HEK293 (cell line): ENCODE data around the gene NTSR1.

ENCODE experiments used
- EGR2 ChIP-seq: fragments of 450-650 bp; formaldehyde crosslinking; IDR thresholded peaks from 2 replicates; pipeline ENCODE4 v1.5.1; 2016; ENCODE audit warnings: low read depth, missing biosample characterization, missing genetic modification characterization
- GFI1B ChIP-seq: fragments of 450-650 bp; formaldehyde crosslinking; IDR thresholded peaks from 2 replicates; pipeline ENCODE4 v1.5.1; 2016; ENCODE audit warnings: missing biosample characterization, missing genetic modification characterization
- IKZF3 ChIP-seq: fragments of 450-650 bp; IDR thresholded peaks from 2 replicates; pipeline ENCODE4 v1.5.0; 2018; ENCODE audit warnings: missing biosample characterization, mild to moderate bottlenecking, missing genetic modification characterization, moderate library complexity
- MYNN ChIP-seq: fragments of 450-650 bp; formaldehyde crosslinking; IDR thresholded peaks from 2 replicates; pipeline ENCODE4 v1.5.1; 2016; ENCODE audit warnings: missing biosample characterization, missing genetic modification characterization, borderline replicate concordance
- SCRT2 ChIP-seq: fragments of 450-650 bp; formaldehyde crosslinking; IDR thresholded peaks from 2 replicates; pipeline ENCODE4 v1.5.1; 2016; ENCODE audit warnings: missing biosample characterization, missing genetic modification characterization
- SP7 ChIP-seq: fragments of 450-650 bp; formaldehyde crosslinking; IDR thresholded peaks from 2 replicates; pipeline ENCODE4 v1.5.1; 2016; ENCODE audit warnings: missing biosample characterization, missing genetic modification characterization
- TRIM28 ChIP-seq: IDR thresholded peaks from 2 replicates; pipeline ENCODE4 v1.6.1; 2011; ENCODE audit warnings: low read length, control low read depth, borderline replicate concordance
- YY1 ChIP-seq: fragments of 450-650 bp; formaldehyde crosslinking; IDR thresholded peaks from 2 replicates; pipeline ENCODE4 v1.5.1; 2018; ENCODE audit warnings: missing biosample characterization, missing genetic modification characterization
- ZBTB48 ChIP-seq: fragments of 450-650 bp; formaldehyde crosslinking; IDR thresholded peaks from 2 replicates; pipeline ENCODE4 v1.5.1; 2016; ENCODE audit warnings: missing biosample characterization, missing genetic modification characterization
- ZNF133 ChIP-seq: fragments of 450-650 bp; formaldehyde crosslinking; IDR thresholded peaks from 2 replicates; pipeline ENCODE4 v1.5.1; 2016; ENCODE audit warnings: missing biosample characterization, missing genetic modification characterization
- ZNF175 ChIP-seq: fragments of 450-650 bp; formaldehyde crosslinking; IDR thresholded peaks from 2 replicates; pipeline ENCODE4 v1.5.1; 2016; ENCODE audit warnings: missing biosample characterization, missing genetic modification characterization
- ZNF2 ChIP-seq: fragments of 450-650 bp; formaldehyde crosslinking; IDR thresholded peaks from 2 replicates; pipeline ENCODE4 v1.5.1; 2016; ENCODE audit warnings: missing biosample characterization, missing genetic modification characterization
- ZNF335 ChIP-seq: fragments of 450-650 bp; formaldehyde crosslinking; conservative IDR thresholded peaks from 2 replicates; pipeline ENCODE4 v1.5.1; 2016; ENCODE audit warnings: missing biosample characterization, missing genetic modification characterization
- ZNF350 ChIP-seq: fragments of 450-650 bp; formaldehyde crosslinking; IDR thresholded peaks from 2 replicates; pipeline ENCODE4 v1.5.0; 2017; ENCODE audit warnings: missing biosample characterization, mild to moderate bottlenecking, missing genetic modification characterization
- ZNF37A ChIP-seq: fragments of 450-650 bp; IDR thresholded peaks from 2 replicates; pipeline ENCODE4 v1.5.1; 2018; ENCODE audit warnings: missing biosample characterization, missing genetic modification characterization
- ZNF544 ChIP-seq: fragments of 450-650 bp; formaldehyde crosslinking; IDR thresholded peaks from 2 replicates; pipeline ENCODE4 v1.5.0; 2017; ENCODE audit warnings: missing biosample characterization, missing genetic modification characterization
- ZNF561 ChIP-seq: fragments of 450-650 bp; IDR thresholded peaks from 2 replicates; pipeline ENCODE4 v1.5.1; 2018; ENCODE audit warnings: missing biosample characterization, missing genetic modification characterization, borderline replicate concordance
- ZNF621 ChIP-seq: fragments of 450-650 bp; formaldehyde crosslinking; IDR thresholded peaks from 2 replicates; pipeline ENCODE4 v1.5.1; 2017; ENCODE audit warnings: missing biosample characterization, missing genetic modification characterization
- ZNF660 ChIP-seq: fragments of 450-650 bp; IDR thresholded peaks from 2 replicates; pipeline ENCODE4 v1.5.1; 2018; ENCODE audit warnings: missing biosample characterization, mild to moderate bottlenecking, missing genetic modification characterization
- ZNF76 ChIP-seq: fragments of 450-650 bp; formaldehyde crosslinking; IDR thresholded peaks from 2 replicates; pipeline ENCODE4; 2016; ENCODE audit warnings: low read depth, missing biosample characterization, missing genetic modification characterization, borderline replicate concordance
- ZSCAN16 ChIP-seq: fragments of 450-650 bp; formaldehyde crosslinking; IDR thresholded peaks from 2 replicates; pipeline ENCODE4 v1.5.1; 2016; ENCODE audit warnings: missing biosample characterization, missing genetic modification characterization
- TF ChIP-seq, protein P1 (sequence below): fragments of 450-650 bp; formaldehyde crosslinking; IDR thresholded peaks from 2 replicates; pipeline ENCODE4 v1.5.1; 2016; ENCODE audit warnings: missing biosample characterization, missing genetic modification characterization
- TF ChIP-seq, protein P2 (sequence below): fragments of 450-650 bp; formaldehyde crosslinking; IDR thresholded peaks from 2 replicates; pipeline ENCODE4 v1.5.1; 2016; ENCODE audit warnings: missing biosample characterization, missing genetic modification characterization
- TF ChIP-seq, protein P3 (sequence below): fragments of 450-650 bp; formaldehyde crosslinking; conservative IDR thresholded peaks from 2 replicates; pipeline ENCODE4 v1.5.1; 2016; ENCODE audit warnings: low read depth, missing biosample characterization, missing genetic modification characterization
- TF ChIP-seq, protein P4 (sequence below): fragments of 450-650 bp; formaldehyde crosslinking; IDR thresholded peaks from 2 replicates; pipeline ENCODE4 v1.5.1; 2016; ENCODE audit warnings: missing biosample characterization, missing genetic modification characterization
- TF ChIP-seq, protein P5 (sequence below): fragments of 450-650 bp; formaldehyde crosslinking; conservative IDR thresholded peaks from 2 replicates; pipeline ENCODE4 v1.5.1; 2016; ENCODE audit warnings: low read depth, missing biosample characterization, missing genetic modification characterization

NTSR1 gene

DNA sequence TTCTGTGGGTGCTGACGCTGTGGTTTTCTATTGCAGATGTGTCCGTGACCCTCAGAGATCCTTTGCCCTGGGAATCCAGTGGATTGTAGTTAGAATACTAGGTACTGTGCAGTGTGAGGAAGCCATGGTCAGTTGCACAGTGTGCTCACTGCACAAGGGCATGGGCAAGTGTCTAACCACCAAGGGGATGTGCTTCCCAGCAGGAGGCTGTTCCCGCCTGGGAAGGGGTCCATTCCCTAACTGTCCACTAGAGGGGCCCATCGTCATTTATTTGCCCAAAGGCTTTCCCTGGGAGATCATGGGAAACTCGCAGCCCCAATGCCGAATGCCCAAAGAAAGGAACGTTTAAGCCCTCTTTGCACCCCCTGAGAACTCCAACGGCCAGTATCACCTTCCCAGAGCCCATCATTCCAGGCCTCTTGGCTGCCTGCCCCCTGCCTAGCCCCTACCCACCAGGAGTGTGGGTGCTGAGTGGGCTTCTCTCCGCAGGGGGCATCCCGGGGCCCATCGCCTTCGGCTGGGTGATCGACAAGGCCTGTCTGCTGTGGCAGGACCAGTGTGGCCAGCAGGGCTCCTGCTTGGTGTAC is 40.1 kb upstream of the NTSR1 start (continued):
- TF ChIP-seq, protein P1, sequence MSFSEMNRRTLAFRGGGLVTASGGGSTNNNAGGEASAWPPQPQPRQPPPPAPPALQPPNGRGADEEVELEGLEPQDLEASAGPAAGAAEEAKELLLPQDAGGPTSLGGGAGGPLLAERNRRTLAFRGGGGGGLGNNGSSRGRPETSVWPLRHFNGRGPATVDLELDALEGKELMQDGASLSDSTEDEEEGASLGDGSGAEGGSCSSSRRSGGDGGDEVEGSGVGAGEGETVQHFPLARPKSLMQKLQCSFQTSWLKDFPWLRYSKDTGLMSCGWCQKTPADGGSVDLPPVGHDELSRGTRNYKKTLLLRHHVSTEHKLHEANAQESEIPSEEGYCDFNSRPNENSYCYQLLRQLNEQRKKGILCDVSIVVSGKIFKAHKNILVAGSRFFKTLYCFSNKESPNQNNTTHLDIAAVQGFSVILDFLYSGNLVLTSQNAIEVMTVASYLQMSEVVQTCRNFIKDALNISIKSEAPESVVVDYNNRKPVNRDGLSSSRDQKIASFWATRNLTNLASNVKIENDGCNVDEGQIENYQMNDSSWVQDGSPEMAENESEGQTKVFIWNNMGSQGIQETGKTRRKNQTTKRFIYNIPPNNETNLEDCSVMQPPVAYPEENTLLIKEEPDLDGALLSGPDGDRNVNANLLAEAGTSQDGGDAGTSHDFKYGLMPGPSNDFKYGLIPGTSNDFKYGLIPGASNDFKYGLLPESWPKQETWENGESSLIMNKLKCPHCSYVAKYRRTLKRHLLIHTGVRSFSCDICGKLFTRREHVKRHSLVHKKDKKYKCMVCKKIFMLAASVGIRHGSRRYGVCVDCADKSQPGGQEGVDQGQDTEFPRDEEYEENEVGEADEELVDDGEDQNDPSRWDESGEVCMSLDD (tag by site-specific recombination): no peak; the same call in 1 of the 2 replicates
- no peak for TF ChIP-seq ZNF37A (tag by site-specific recombination)
- no peak for TF ChIP-seq ZNF76 (tag by site-specific recombination)
- no peak for TF ChIP-seq ZNF175 (tag by site-specific recombination)
- TF ChIP-seq TRIM28: no peak
- TF ChIP-seq ZNF660 (tag by site-specific recombination): no peak
- no peak for TF ChIP-seq YY1 (tag by site-specific recombination)
- TF ChIP-seq ZNF335 (tag by site-specific recombination): no peak
- TF ChIP-seq ZBTB48: peak; percentile 55; the same call in 1 of the 2 replicates
- TF ChIP-seq ZNF544: no peak
- no peak for TF ChIP-seq ZNF621 (tag by site-specific recombination)
- TF ChIP-seq, protein P2, sequence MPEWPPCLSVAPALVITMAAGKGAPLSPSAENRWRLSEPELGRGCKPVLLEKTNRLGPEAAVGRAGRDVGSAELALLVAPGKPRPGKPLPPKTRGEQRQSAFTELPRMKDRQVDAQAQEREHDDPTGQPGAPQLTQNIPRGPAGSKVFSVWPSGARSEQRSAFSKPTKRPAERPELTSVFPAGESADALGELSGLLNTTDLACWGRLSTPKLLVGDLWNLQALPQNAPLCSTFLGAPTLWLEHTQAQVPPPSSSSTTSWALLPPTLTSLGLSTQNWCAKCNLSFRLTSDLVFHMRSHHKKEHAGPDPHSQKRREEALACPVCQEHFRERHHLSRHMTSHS (tag by site-specific recombination): no peak
- no peak for TF ChIP-seq ZSCAN16 (tag by site-specific recombination)
- TF ChIP-seq EGR2 (tag by site-specific recombination): no peak
- TF ChIP-seq, protein P3, sequence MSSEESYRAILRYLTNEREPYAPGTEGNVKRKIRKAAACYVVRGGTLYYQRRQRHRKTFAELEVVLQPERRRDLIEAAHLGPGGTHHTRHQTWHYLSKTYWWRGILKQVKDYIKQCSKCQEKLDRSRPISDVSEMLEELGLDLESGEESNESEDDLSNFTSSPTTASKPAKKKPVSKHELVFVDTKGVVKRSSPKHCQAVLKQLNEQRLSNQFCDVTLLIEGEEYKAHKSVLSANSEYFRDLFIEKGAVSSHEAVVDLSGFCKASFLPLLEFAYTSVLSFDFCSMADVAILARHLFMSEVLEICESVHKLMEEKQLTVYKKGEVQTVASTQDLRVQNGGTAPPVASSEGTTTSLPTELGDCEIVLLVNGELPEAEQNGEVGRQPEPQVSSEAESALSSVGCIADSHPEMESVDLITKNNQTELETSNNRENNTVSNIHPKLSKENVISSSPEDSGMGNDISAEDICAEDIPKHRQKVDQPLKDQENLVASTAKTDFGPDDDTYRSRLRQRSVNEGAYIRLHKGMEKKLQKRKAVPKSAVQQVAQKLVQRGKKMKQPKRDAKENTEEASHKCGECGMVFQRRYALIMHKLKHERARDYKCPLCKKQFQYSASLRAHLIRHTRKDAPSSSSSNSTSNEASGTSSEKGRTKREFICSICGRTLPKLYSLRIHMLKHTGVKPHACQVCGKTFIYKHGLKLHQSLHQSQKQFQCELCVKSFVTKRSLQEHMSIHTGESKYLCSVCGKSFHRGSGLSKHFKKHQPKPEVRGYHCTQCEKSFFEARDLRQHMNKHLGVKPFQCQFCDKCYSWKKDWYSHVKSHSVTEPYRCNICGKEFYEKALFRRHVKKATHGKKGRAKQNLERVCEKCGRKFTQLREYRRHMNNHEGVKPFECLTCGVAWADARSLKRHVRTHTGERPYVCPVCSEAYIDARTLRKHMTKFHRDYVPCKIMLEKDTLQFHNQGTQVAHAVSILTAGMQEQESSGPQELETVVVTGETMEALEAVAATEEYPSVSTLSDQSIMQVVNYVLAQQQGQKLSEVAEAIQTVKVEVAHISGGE (tag by site-specific recombination): no peak
- TF ChIP-seq ZNF350: no peak
- TF ChIP-seq ZNF2 (tag by site-specific recombination): no peak
- peak; percentile 87; the same call in 1 of the 2 replicates for TF ChIP-seq ZNF561 (tag by site-specific recombination)
- TF ChIP-seq SP7 (tag by site-specific recombination): peak; percentile 60
- peak; percentile 76 for TF ChIP-seq IKZF3 (tag by site-specific recombination)
- TF ChIP-seq MYNN (tag by site-specific recombination): no peak
- TF ChIP-seq, protein P4, sequence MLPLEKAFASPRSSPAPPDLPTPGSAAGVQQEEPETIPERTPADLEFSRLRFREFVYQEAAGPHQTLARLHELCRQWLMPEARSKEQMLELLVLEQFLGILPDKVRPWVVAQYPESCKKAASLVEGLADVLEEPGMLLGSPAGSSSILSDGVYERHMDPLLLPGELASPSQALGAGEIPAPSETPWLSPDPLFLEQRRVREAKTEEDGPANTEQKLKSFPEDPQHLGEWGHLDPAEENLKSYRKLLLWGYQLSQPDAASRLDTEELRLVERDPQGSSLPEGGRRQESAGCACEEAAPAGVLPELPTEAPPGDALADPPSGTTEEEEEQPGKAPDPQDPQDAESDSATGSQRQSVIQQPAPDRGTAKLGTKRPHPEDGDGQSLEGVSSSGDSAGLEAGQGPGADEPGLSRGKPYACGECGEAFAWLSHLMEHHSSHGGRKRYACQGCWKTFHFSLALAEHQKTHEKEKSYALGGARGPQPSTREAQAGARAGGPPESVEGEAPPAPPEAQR (tag by site-specific recombination): no peak
- no peak for TF ChIP-seq SCRT2 (tag by site-specific recombination)
- TF ChIP-seq, protein P5, sequence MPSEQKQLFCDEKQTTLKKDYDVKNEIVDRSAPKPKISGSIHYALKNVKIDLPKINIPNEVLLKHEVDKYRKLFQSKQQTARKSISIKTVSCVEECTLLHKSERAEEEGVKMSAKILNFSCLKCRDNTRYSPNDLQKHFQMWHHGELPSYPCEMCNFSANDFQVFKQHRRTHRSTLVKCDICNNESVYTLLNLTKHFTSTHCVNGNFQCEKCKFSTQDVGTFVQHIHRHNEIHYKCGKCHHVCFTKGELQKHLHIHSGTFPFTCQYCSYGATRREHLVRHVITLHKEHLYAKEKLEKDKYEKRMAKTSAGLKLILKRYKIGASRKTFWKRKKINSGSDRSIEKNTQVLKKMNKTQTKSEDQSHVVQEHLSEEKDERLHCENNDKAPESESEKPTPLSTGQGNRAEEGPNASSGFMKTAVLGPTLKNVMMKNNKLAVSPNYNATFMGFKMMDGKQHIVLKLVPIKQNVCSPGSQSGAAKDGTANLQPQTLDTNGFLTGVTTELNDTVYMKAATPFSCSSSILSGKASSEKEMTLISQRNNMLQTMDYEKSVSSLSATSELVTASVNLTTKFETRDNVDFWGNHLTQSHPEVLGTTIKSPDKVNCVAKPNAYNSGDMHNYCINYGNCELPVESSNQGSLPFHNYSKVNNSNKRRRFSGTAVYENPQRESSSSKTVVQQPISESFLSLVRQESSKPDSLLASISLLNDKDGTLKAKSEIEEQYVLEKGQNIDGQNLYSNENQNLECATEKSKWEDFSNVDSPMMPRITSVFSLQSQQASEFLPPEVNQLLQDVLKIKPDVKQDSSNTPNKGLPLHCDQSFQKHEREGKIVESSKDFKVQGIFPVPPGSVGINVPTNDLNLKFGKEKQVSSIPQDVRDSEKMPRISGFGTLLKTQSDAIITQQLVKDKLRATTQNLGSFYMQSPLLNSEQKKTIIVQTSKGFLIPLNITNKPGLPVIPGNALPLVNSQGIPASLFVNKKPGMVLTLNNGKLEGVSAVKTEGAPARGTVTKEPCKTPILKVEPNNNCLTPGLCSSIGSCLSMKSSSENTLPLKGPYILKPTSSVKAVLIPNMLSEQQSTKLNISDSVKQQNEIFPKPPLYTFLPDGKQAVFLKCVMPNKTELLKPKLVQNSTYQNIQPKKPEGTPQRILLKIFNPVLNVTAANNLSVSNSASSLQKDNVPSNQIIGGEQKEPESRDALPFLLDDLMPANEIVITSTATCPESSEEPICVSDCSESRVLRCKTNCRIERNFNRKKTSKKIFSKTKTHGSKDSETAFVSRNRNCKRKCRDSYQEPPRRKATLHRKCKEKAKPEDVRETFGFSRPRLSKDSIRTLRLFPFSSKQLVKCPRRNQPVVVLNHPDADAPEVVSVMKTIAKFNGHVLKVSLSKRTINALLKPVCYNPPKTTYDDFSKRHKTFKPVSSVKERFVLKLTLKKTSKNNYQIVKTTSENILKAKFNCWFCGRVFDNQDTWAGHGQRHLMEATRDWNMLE (tag by site-specific recombination): no peak
- no peak for TF ChIP-seq ZNF133 (tag by site-specific recombination)
- no peak for TF ChIP-seq GFI1B (tag by site-specific recombination)
